HG03039 (cell line): ENCODE data around the gene RASA1.

ENCODE experiments used
- ATAC-seq: cut with Tn5 transposase; IDR thresholded peaks from one replicate; pipeline ENCODE4 v1.9.1; 2021; ENCODE audit warnings: mild to moderate bottlenecking, moderate library complexity; ENCODE audit not compliant: unreplicated experiment

The RASA1 gene

DNA sequence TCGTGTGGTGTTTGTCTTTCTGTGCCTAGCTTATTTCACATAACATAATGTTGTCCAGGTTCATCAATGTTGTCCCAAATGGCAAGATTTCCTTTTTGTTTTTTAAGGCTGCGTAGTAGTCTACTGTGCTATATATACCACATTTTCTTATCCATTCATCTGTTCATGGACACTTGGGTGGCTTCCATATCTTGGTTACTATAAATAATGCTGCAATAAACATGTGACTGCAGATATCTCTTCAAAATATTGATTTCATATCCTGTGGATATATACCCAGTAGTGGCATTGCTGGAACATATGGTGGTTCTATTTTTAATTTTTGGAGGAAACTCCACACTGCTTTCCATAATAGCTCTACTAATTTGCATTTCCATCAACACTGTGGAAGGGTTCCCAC lies 170.5 kb downstream of the RASA1 start:
- no peak for ATAC-seq
